Activated CD8-positive, alpha-beta memory T cell treated with anti-CD3 and anti-CD28 coated beads for 36 hours (primary cell): ENCODE data around the gene HRH1. TPM values are rescaled to one million over a fixed set of nuclear protein-coding genes. Genes with fewer than 3 reads are reported as not detected.
"Not testable (repeated sequence)": the region's sequence is repeated elsewhere in the genome, so short reads cannot be mapped to it uniquely, and the experiment has no call there.

Experiments used
- CTCF ChIA-PET: fragments of 350-600 bp; sonication (Branson Sonifier 250); formaldehyde crosslinking; loops from one replicate; lab custom pipeline; 2021; ENCODE audit warnings: antibody characterized with exemption; lab: Charles Lee
- POLR2A ChIA-PET: fragments of 350-600 bp; sonication (Branson Sonifier 250); formaldehyde crosslinking; loops from one replicate; lab custom pipeline; 2021; ENCODE audit warnings: antibody characterized with exemption; lab: Charles Lee
- total RNA-seq, 2 experiments: library from RNA; stranded (reverse); gene quantifications; one replicate each; pipeline ENCODE4 v1.2.3, GENCODE V29; 2021

Gene HRH1
- total RNA-seq, 2 experiments from 2014 or later, result 0.27 to 0.46 TPM

GRCh38 chr3:11198070-11198469 lies 43.8 kb downstream of the HRH1 start:
- ChIA-PET POLR2A (no interaction called here), CTCF (no interaction called here)

GRCh38 chr3:11198495-11198894 lies 44.2 kb downstream of the HRH1 start:
- ChIA-PET CTCF (no interaction called here), POLR2A (no interaction called here)

GRCh38 chr3:11199902-11200845 lies 45.9 kb downstream of the HRH1 start:
- ChIA-PET POLR2A (no interaction called here), CTCF (no interaction called here)

- ChIA-PET CTCF (no interaction called here), POLR2A (no interaction called here)
These were observed 47.1 kb downstream of the HRH1 start for GRCh38 chr3:11201251-11202019.

- CTCF ChIA-PET, result no interaction called here
- POLR2A ChIA-PET, result no interaction called here
These were observed 49.7 kb downstream of the HRH1 start for GRCh38 chr3:11203961-11204360.

GRCh38 chr3:11204697-11205348 lies 50.5 kb downstream of the HRH1 start:
- ChIA-PET CTCF (no interaction called here), POLR2A (no interaction called here)

GRCh38 chr3:11205881-11206280 lies 51.6 kb downstream of the HRH1 start:
- CTCF ChIA-PET, POLR2A ChIA-PET: not testable (repeated sequence)

- ChIA-PET CTCF (no interaction called here), POLR2A (no interaction called here)
These were observed 52.0 kb downstream of the HRH1 start for GRCh38 chr3:11206316-11206715.

GRCh38 chr3:11206953-11207352 lies 52.7 kb downstream of the HRH1 start:
- POLR2A ChIA-PET, result no interaction called here
- CTCF ChIA-PET, result interaction anchor here (1.4 kb wide), 1 partner anchor 9 kb away, joined by 3 read pairs; no protein-coding TSS in a partner anchor

GRCh38 chr3:11211531-11212298 lies 57.4 kb downstream of the HRH1 start:
- ChIA-PET CTCF (interaction anchor here (0.8 kb wide), 1 partner anchor 25 kb away, joined by 3 read pairs; no protein-coding TSS in a partner anchor), POLR2A (no interaction called here)

- POLR2A ChIA-PET, result no interaction called here
- CTCF ChIA-PET, result no interaction called here
These were observed 58.0 kb downstream of the HRH1 start for GRCh38 chr3:11212299-11212608.

GRCh38 chr3:11212784-11213183 lies 58.5 kb downstream of the HRH1 start:
- POLR2A ChIA-PET, result no interaction called here
- CTCF ChIA-PET, result no interaction called here

- CTCF ChIA-PET, result no interaction called here
- POLR2A ChIA-PET, result interaction anchor here (0.5 kb wide), 1 partner anchor 617 kb away, joined by 4 read pairs; no protein-coding TSS in a partner anchor
These were observed 59.6 kb downstream of the HRH1 start for GRCh38 chr3:11213810-11214450.

- CTCF ChIA-PET, result no interaction called here
These were observed 60.2 kb downstream of the HRH1 start for GRCh38 chr3:11214451-11214978.

GRCh38 chr3:11217370-11217769 lies 63.1 kb downstream of the HRH1 start:
- CTCF ChIA-PET, POLR2A ChIA-PET: not testable (repeated sequence)

More at GRCh38 chr3:11214451-11214978, 60.2 kb downstream of the HRH1 start:
- POLR2A ChIA-PET, result interaction anchor here (0.5 kb wide), 1 partner anchor 616 kb away, joined by 4 read pairs; no protein-coding TSS in a partner anchor

- ChIA-PET POLR2A (no interaction called here), CTCF (interaction anchor here (1.0 kb wide), 1 partner anchor 114 kb away, joined by 3 read pairs; no protein-coding TSS in a partner anchor)
These were observed 65.9 kb downstream of the HRH1 start for GRCh38 chr3:11220230-11220629.

- POLR2A ChIA-PET, result no interaction called here
- CTCF ChIA-PET, result no interaction called here
These were observed 67.6 kb downstream of the HRH1 start for GRCh38 chr3:11221818-11222415.

GRCh38 chr3:11224010-11224409 lies 69.7 kb downstream of the HRH1 start:
- POLR2A ChIA-PET, result no interaction called here
- CTCF ChIA-PET, result no interaction called here
